SK-N-SH treated with all-trans-retinoic acid at 6 μM for 48 hours (cell line): ENCODE results near the gene SPEM2.

Source experiments
- ATAC-seq: fragments of 200-7000 bp; cut with Tn5 transposase; 3 replicates; pipeline ENCODE4 v1.9.1; 2020; ENCODE audit warnings: mild to moderate bottlenecking, moderate library complexity
- ARNTL ChIP-seq: fragments of 450-650 bp; formaldehyde crosslinking; IDR thresholded peaks from 2 replicates; pipeline ENCODE4 v1.5.0; 2020; ENCODE audit warnings: low read depth, mild to moderate bottlenecking, moderate library complexity, borderline replicate concordance
- BACH2 ChIP-seq: fragments of 250-450 bp; sonication (Bioruptor Pico); IDR thresholded peaks from 2 replicates; pipeline ENCODE4 v1.9.0; 2021; ENCODE audit warnings: mild to moderate bottlenecking, borderline replicate concordance
- CSDC2 ChIP-seq: fragments of 250-450 bp; sonication (Bioruptor Pico); IDR thresholded peaks from 2 replicates; pipeline ENCODE4 v1.5.0; 2020; ENCODE audit warnings: mild to moderate bottlenecking, moderate library complexity
- ESRRG ChIP-seq: fragments of 250-450 bp; sonication (Bioruptor Pico); IDR thresholded peaks from 2 replicates; pipeline ENCODE4 v1.6.1; 2021; ENCODE audit warnings: mild to moderate bottlenecking
- GLIS3 ChIP-seq: fragments of 250-450 bp; sonication (Bioruptor Pico); IDR thresholded peaks from 2 replicates; pipeline ENCODE4 v1.5.0; 2020; ENCODE audit warnings: mild to moderate bottlenecking, moderate library complexity
- ISL1 ChIP-seq: fragments of 250-450 bp; sonication (Bioruptor Pico); IDR thresholded peaks from 2 replicates; pipeline ENCODE4 v2.1.2; 2022; ENCODE audit warnings: mild to moderate bottlenecking, moderate library complexity
- OSR1 ChIP-seq: fragments of 250-450 bp; sonication (Bioruptor Pico); IDR thresholded peaks from 2 replicates; pipeline ENCODE4 v1.8.0; 2022; ENCODE audit warnings: moderate library complexity, mild to moderate bottlenecking, inconsistent platforms
- PPARA ChIP-seq: fragments of 250-450 bp; sonication (Bioruptor Pico); IDR thresholded peaks from 2 replicates; pipeline ENCODE4 v1.5.0; 2020; ENCODE audit warnings: mild to moderate bottlenecking, borderline replicate concordance
- RARB ChIP-seq: fragments of 250-450 bp; sonication (Bioruptor Pico); IDR thresholded peaks from 2 replicates; pipeline ENCODE4 v1.8.0; 2021; ENCODE audit warnings: mild to moderate bottlenecking, moderate library complexity
- SNAI2 ChIP-seq: fragments of 250-450 bp; sonication (Bioruptor Pico); IDR thresholded peaks from 2 replicates; pipeline ENCODE4 v1.5.0; 2020; ENCODE audit warnings: mild to moderate bottlenecking, moderate library complexity
- TCF4 ChIP-seq: fragments of 250-450 bp; sonication (Bioruptor Pico); IDR thresholded peaks from 2 replicates; pipeline ENCODE4 v1.8.0; 2021; ENCODE audit warnings: mild to moderate bottlenecking, moderate library complexity, borderline replicate concordance
- TOX ChIP-seq: fragments of 250-450 bp; sonication (Bioruptor Pico); IDR thresholded peaks from 2 replicates; pipeline ENCODE4 v1.8.0; 2021; ENCODE audit warnings: mild to moderate bottlenecking, moderate library complexity, borderline replicate concordance
- ZC3H10 ChIP-seq: fragments of 250-450 bp; sonication (Bioruptor Pico); IDR thresholded peaks from 2 replicates; pipeline ENCODE4 v1.5.1; 2021; ENCODE audit warnings: mild to moderate bottlenecking, moderate library complexity
- ZFP3 ChIP-seq: fragments of 250-450 bp; sonication (Bioruptor Pico); IDR thresholded peaks from 2 replicates; pipeline ENCODE4 v1.5.0; 2020; ENCODE audit warnings: mild to moderate bottlenecking, moderate library complexity
- ZFP30 ChIP-seq: fragments of 450-650 bp; formaldehyde crosslinking; IDR thresholded peaks from 2 replicates; pipeline ENCODE4 v1.5.0; 2022; ENCODE audit warnings: mild to moderate bottlenecking, moderate library complexity
- ZNF565 ChIP-seq: fragments of 450-650 bp; formaldehyde crosslinking; conservative IDR thresholded peaks from 2 replicates; pipeline ENCODE4 v1.5.0; 2020; ENCODE audit warnings: low read depth, mild to moderate bottlenecking, moderate library complexity
- ZNF70 ChIP-seq: fragments of 450-650 bp; formaldehyde crosslinking; IDR thresholded peaks from 2 replicates; pipeline ENCODE4 v1.5.0; 2020; ENCODE audit warnings: mild to moderate bottlenecking, moderate library complexity
- ZNF8 ChIP-seq: fragments of 450-650 bp; formaldehyde crosslinking; IDR thresholded peaks from 2 replicates; pipeline ENCODE4 v1.5.0; 2020; ENCODE audit warnings: mild to moderate bottlenecking, moderate library complexity
- TF ChIP-seq, protein P1 (sequence below): fragments of 250-450 bp; sonication (Bioruptor Pico); IDR thresholded peaks from 2 replicates; pipeline ENCODE4 v1.8.0; 2020; ENCODE audit warnings: mild to moderate bottlenecking, moderate library complexity, borderline replicate concordance
- TF ChIP-seq, protein P2 (sequence below): fragments of 250-450 bp; sonication (Bioruptor Pico); IDR thresholded peaks from 2 replicates; pipeline ENCODE4 v1.8.0; 2021; ENCODE audit warnings: low read depth, mild to moderate bottlenecking, moderate library complexity, borderline replicate concordance
- TF ChIP-seq, protein P3 (sequence below): fragments of 250-450 bp; sonication (Bioruptor Pico); IDR thresholded peaks from 2 replicates; pipeline ENCODE4 v1.5.1; 2020; ENCODE audit warnings: low read depth, mild to moderate bottlenecking, moderate library complexity
- TF ChIP-seq, protein P4 (sequence below): fragments of 250-450 bp; sonication (Bioruptor Pico); IDR thresholded peaks from 2 replicates; pipeline ENCODE4 v1.5.1; 2021; ENCODE audit warnings: mild to moderate bottlenecking, moderate library complexity

SPEM2 gene

DNA sequence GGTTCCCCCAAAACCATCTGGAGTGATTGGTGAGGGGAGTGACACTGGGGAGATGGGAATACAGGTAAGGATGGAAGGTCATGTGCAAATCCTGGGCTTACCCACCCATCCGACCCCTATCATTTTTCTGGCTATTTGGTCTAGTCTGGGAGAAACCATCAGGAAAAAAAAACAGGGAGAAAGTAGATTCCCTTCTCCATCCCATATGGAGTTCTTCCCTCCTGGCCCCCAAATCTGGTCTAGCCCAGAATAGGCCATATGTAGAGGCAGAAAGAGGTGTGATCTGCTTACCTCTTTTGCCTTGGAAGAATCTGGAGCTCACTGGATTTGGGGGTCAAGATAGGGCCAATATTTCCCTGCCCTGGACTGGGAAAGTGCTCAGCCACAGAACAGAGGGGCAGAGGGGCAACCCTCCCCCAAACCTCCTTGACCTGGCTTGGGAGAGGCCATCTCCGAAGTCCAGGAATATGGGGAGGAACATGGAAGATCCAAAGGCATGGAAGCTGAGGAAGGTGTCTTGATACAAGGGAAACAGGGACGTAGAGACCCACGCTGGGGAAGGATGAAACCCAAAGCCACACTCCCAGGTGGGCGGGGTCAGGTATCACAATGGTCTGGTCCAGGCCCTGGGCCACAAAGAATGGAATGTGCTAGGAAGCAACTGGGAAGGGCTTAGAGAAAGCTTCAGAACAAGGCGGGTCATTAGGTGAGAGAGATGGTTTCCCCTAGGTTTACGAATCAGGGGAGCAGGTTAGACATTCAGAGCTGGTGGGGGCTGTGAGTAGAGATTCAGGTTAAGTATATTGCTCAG, 35.6 kb downstream of the SPEM2 start:
- TF ChIP-seq ZFP30 (no peak), SNAI2 (CRISPR knock-in tag) (no peak), TCF4 (CRISPR knock-in tag) (no peak), ZNF8 (CRISPR knock-in tag) (no peak), ZNF70 (CRISPR knock-in tag) (no peak), ISL1 (CRISPR knock-in tag) (no peak), ZFP3 (no peak), BACH2 (CRISPR knock-in tag) (no peak), OSR1 (no peak), ZNF565 (no peak), ARNTL (CRISPR knock-in tag) (no peak), RARB (CRISPR knock-in tag) (no peak), PPARA (CRISPR knock-in tag) (no peak), CSDC2 (CRISPR knock-in tag) (no peak)
- TF ChIP-seq, protein P1, sequence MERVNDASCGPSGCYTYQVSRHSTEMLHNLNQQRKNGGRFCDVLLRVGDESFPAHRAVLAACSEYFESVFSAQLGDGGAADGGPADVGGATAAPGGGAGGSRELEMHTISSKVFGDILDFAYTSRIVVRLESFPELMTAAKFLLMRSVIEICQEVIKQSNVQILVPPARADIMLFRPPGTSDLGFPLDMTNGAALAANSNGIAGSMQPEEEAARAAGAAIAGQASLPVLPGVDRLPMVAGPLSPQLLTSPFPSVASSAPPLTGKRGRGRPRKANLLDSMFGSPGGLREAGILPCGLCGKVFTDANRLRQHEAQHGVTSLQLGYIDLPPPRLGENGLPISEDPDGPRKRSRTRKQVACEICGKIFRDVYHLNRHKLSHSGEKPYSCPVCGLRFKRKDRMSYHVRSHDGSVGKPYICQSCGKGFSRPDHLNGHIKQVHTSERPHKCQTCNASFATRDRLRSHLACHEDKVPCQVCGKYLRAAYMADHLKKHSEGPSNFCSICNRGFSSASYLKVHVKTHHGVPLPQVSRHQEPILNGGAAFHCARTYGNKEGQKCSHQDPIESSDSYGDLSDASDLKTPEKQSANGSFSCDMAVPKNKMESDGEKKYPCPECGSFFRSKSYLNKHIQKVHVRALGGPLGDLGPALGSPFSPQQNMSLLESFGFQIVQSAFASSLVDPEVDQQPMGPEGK (CRISPR knock-in tag) = no peak
- TF ChIP-seq, protein P2, sequence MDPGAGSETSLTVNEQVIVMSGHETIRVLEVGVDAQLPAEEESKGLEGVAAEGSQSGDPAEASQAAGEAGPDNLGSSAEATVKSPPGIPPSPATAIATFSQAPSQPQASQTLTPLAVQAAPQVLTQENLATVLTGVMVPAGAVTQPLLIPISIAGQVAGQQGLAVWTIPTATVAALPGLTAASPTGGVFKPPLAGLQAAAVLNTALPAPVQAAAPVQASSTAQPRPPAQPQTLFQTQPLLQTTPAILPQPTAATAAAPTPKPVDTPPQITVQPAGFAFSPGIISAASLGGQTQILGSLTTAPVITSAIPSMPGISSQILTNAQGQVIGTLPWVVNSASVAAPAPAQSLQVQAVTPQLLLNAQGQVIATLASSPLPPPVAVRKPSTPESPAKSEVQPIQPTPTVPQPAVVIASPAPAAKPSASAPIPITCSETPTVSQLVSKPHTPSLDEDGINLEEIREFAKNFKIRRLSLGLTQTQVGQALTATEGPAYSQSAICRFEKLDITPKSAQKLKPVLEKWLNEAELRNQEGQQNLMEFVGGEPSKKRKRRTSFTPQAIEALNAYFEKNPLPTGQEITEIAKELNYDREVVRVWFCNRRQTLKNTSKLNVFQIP (CRISPR knock-in tag) = no peak
- TF ChIP-seq, protein P3, sequence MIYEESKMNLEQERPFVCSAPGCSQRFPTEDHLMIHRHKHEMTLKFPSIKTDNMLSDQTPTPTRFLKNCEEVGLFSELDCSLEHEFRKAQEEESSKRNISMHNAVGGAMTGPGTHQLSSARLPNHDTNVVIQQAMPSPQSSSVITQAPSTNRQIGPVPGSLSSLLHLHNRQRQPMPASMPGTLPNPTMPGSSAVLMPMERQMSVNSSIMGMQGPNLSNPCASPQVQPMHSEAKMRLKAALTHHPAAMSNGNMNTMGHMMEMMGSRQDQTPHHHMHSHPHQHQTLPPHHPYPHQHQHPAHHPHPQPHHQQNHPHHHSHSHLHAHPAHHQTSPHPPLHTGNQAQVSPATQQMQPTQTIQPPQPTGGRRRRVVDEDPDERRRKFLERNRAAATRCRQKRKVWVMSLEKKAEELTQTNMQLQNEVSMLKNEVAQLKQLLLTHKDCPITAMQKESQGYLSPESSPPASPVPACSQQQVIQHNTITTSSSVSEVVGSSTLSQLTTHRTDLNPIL (CRISPR knock-in tag) = no peak
- TF ChIP-seq, protein P4, sequence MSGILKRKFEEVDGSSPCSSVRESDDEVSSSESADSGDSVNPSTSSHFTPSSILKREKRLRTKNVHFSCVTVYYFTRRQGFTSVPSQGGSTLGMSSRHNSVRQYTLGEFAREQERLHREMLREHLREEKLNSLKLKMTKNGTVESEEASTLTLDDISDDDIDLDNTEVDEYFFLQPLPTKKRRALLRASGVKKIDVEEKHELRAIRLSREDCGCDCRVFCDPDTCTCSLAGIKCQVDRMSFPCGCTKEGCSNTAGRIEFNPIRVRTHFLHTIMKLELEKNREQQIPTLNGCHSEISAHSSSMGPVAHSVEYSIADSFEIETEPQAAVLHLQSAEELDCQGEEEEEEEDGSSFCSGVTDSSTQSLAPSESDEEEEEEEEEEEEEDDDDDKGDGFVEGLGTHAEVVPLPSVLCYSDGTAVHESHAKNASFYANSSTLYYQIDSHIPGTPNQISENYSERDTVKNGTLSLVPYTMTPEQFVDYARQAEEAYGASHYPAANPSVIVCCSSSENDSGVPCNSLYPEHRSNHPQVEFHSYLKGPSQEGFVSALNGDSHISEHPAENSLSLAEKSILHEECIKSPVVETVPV (CRISPR knock-in tag) = no peak

DNA sequence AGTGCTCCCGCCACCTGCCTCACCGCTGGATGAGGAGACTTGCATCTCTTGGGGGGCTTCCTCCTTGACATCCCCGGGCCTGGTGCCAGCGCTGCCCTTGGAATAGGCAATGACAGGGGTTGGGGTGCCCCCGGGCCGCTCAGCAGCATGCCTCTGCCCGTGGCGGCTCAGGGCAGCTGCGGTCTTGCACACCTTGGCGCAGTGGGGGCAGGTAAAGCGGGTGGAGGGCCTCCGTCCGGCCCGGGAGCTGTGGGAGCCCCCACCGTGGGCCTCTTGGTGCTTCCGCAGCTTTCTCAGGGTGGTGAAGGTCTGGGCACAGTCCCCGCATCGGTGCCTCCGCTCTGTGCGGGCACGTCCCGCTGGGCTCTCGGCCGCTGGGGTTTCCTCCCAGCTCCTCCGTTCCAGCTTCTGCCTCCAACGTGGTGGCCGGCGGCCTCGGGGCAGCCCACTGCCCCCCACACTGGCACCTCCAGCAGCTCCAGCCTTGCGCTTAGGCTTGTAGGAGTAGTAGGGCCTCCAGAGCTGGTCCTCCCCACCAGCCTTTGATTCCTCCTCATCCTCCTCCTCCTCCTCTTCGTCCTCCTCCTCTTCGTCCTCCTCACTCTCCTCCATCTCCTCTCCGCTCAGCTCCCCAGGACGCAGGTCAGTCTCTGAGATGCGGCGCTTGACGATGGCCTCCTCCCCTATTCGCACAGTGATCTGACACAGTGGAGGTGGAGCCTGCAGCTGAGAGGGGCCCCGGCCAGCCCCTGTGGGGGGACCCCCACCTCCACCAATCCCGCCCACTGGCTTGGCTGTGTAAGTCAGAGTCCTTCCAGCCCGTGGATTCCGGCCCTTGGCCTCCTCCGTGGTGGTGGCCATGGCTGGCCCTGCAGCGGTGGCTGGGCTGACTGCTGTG, 37.3 kb downstream of the SPEM2 start:
- no peak for ATAC-seq
- TF ChIP-seq TOX = no peak
- TF ChIP-seq TCF4 (CRISPR knock-in tag) = no peak
- TF ChIP-seq ZFP3 = no peak
- TF ChIP-seq CSDC2 (CRISPR knock-in tag) = no peak
- TF ChIP-seq, protein P3 (CRISPR knock-in tag) = no peak
- TF ChIP-seq ZFP30 = no peak
- no peak for TF ChIP-seq ZC3H10
- TF ChIP-seq ESRRG (CRISPR knock-in tag) = no peak
- no peak for TF ChIP-seq RARB (CRISPR knock-in tag)
- TF ChIP-seq, protein P4 (CRISPR knock-in tag) = no peak
- TF ChIP-seq GLIS3 (CRISPR knock-in tag) = no peak
- TF ChIP-seq PPARA (CRISPR knock-in tag) = no peak

More for the DNA sequence above, 35.6 kb downstream of the SPEM2 start:
- ATAC-seq = no peak
